HepG2 (cell line): ENCODE measurements around the gene GALNT18. TPM values are rescaled to one million over a fixed set of nuclear protein-coding genes. Genes with fewer than 3 reads are reported as not detected.

Source experiments
- ATAC-seq: fragments of 200-7000 bp; cut with Tn5 transposase; 3 replicates; pipeline ENCODE4 v1.9.1; 2020; ENCODE audit warnings: mild to moderate bottlenecking, moderate library complexity
- BruUV-seq: library from RNA; stranded (reverse); fragments of 400-500 nt; replicated peaks from 2 replicates; lab custom pipeline; 2021; lab: Mats Ljungman, UMichigan
- CTCF ChIA-PET: fragments of 300-600 bp; formaldehyde crosslinking; extraction: SDS; loops from one replicate; lab custom pipeline; 2021; ENCODE audit warnings: low total read pairs, inconsistent platforms, low intra/inter-chr PET ratio; lab: Yijun Ruan, JAX
- POLR2A ChIA-PET: fragments of 350-600 bp; sonication (Branson Sonifier 250); formaldehyde crosslinking; loops from one replicate; lab custom pipeline; 2020; ENCODE audit warnings: antibody characterized with exemption, inconsistent platforms; lab: Yijun Ruan, JAX
- DNase-seq: peaks from one replicate; pipeline ENCODE4 v3.0.0-alpha.2; 2015; ENCODE audit warnings: low spot score
- FAIRE-seq: peaks from 3 replicates; lab custom pipeline; 2011; peaks lifted over from hg19 to GRCh38; lab: Jason Lieb, UNC
- H2AFZ ChIP-seq: one replicate; pipeline ENCODE4 v1.6.1; 2011; ENCODE audit warnings: low read length, inconsistent platforms
- H3K27ac ChIP-seq: fragments of 300-600 bp; 3 replicates; pipeline ENCODE4 v1.8.0; 2011; ENCODE audit warnings: mixed run types, mild to moderate bottlenecking, mixed read lengths, low read length, inconsistent platforms; ENCODE audit not compliant: insufficient read depth; ENCODE audit errors: extremely low read length
- H3K27me3 ChIP-seq, 2 experiments: fragments of 200-600 bp in 1 of 2; 2 replicates in 1 of 2; 3 replicates in 1 of 2; pipeline versions ENCODE4 v1.6.0 to v1.8.0; 2011; ENCODE audit warnings: low read length in 2 of 2, mild to moderate bottlenecking in 2 of 2, moderate library complexity in 2 of 2, inconsistent platforms in 1 of 2; ENCODE audit not compliant: insufficient read depth in 2 of 2, control insufficient read depth in 1 of 2
- H3K36me3 ChIP-seq, 2 experiments: fragments of 200-600 bp in 1 of 2; replicated peaks in 1 of 2; 2 replicates in 1 of 2; 3 replicates in 1 of 2; pipeline versions ENCODE4 v1.5.1 to v1.8.0; 2011; ENCODE audit warnings: low read length in 2 of 2, inconsistent platforms in 1 of 2; ENCODE audit not compliant: insufficient read depth in 2 of 2, control insufficient read depth in 1 of 2
- H3K4me1 ChIP-seq: 2 replicates; pipeline ENCODE4 v1.5.1; 2012; ENCODE audit warnings: low read length, inconsistent platforms; ENCODE audit not compliant: insufficient read depth
- H3K4me2 ChIP-seq: 2 replicates; pipeline ENCODE4 v1.6.0; 2011; ENCODE audit warnings: low read depth, low read length, inconsistent platforms
- H3K4me3 ChIP-seq, 3 experiments: fragments of 200-600 bp in 1 of 3; sonication (generic), shearing (Covaris generic) in 1 of 3; replicated peaks in 1 of 3; 2 replicates each; pipeline ENCODE4 v1.5.1; 2011 to 2016; ENCODE audit warnings: low read length in 3 of 3, inconsistent platforms in 2 of 3, low read depth in 2 of 3, mild to moderate bottlenecking in 2 of 3, control low read depth in 1 of 3, mixed read lengths in 1 of 3; ENCODE audit not compliant: insufficient read depth in 1 of 3
- H3K79me2 ChIP-seq: one replicate; pipeline ENCODE4 v1.6.1; 2011; ENCODE audit warnings: low read length, inconsistent platforms; ENCODE audit not compliant: insufficient read depth
- H3K9ac ChIP-seq: 2 replicates; pipeline ENCODE4 v1.6.0; 2011; ENCODE audit warnings: mild to moderate bottlenecking, low read depth, low read length, inconsistent platforms; ENCODE audit not compliant: insufficient read depth
- H3K9me3 ChIP-seq: 2 replicates; pipeline ENCODE4 v1.5.1; 2012; ENCODE audit warnings: mild to moderate bottlenecking, low read length
- H4K20me1 ChIP-seq: 2 replicates; pipeline ENCODE4 v1.6.0; 2011; ENCODE audit warnings: inconsistent platforms, mild to moderate bottlenecking, low read length, moderate library complexity; ENCODE audit not compliant: insufficient read depth
- GATAD2A ChIP-seq: IDR thresholded peaks from 2 replicates; pipeline ENCODE4 v1.6.1; 2016
- HOXA9 ChIP-seq: sonication (generic); formaldehyde crosslinking; IDR thresholded peaks from 2 replicates; pipeline ENCODE4 v1.8.1; 2022; ENCODE audit warnings: missing genetic modification reagents, mild to moderate bottlenecking, moderate library complexity, borderline replicate concordance
- JUN ChIP-seq: sonication (generic); formaldehyde crosslinking; IDR thresholded peaks from 2 replicates; pipeline ENCODE4 v1.4.0; 2020; ENCODE audit warnings: mild to moderate bottlenecking, missing genetic modification reagents
- POGK ChIP-seq: sonication (generic); formaldehyde crosslinking; conservative IDR thresholded peaks from 2 replicates; pipeline ENCODE4 v1.8.0; 2022; ENCODE audit warnings: mild to moderate bottlenecking, moderate library complexity, missing genetic modification reagents
- SATB2 ChIP-seq: sonication (generic); formaldehyde crosslinking; IDR thresholded peaks from 2 replicates; pipeline ENCODE4 v1.5.0; 2020; ENCODE audit warnings: missing genetic modification reagents
- SKI ChIP-seq: fragments of 450-650 bp; IDR thresholded peaks from one replicate; pipeline ENCODE4 v1.6.1; 2018; ENCODE audit warnings: mild to moderate bottlenecking; ENCODE audit not compliant: partially characterized antibody
- TSC22D2 ChIP-seq: sonication (generic); formaldehyde crosslinking; IDR thresholded peaks from 2 replicates; pipeline ENCODE4 v1.5.1; 2020; ENCODE audit warnings: missing genetic modification reagents, mild to moderate bottlenecking, borderline replicate concordance
- YY1 ChIP-seq: IDR thresholded peaks from 2 replicates; pipeline ENCODE4 v1.6.1; 2011; ENCODE audit warnings: low read length, low read depth, moderate library complexity, mild to moderate bottlenecking; ENCODE audit not compliant: insufficient read depth, insufficient replicate concordance
- ZFP82 ChIP-seq: sonication (generic); formaldehyde crosslinking; IDR thresholded peaks from 2 replicates; pipeline ENCODE4 v1.5.1; 2020; ENCODE audit warnings: mild to moderate bottlenecking, missing genetic modification reagents, borderline replicate concordance
- ZNF263 ChIP-seq: sonication (generic); formaldehyde crosslinking; IDR thresholded peaks from 2 replicates; pipeline ENCODE4 v1.4.0; 2020; ENCODE audit warnings: missing genetic modification reagents
- ZNF468 ChIP-seq: sonication (generic); formaldehyde crosslinking; IDR thresholded peaks from 2 replicates; pipeline ENCODE4 v1.8.0; 2022; ENCODE audit warnings: mild to moderate bottlenecking, moderate library complexity, missing genetic modification reagents
- ZNF513 ChIP-seq: sonication (generic); formaldehyde crosslinking; conservative IDR thresholded peaks from 2 replicates; pipeline ENCODE4 v1.5.0; 2020; ENCODE audit warnings: missing genetic modification reagents
- ZNF569 ChIP-seq: sonication (generic); formaldehyde crosslinking; IDR thresholded peaks from 2 replicates; pipeline ENCODE4 v1.5.0; 2020; ENCODE audit warnings: mild to moderate bottlenecking, missing genetic modification reagents, moderate library complexity, borderline replicate concordance
- ZNF672 ChIP-seq: sonication (generic); formaldehyde crosslinking; IDR thresholded peaks from 2 replicates; pipeline ENCODE4 v1.8.1; 2022; ENCODE audit warnings: missing genetic modification reagents
- ZNF891 ChIP-seq: sonication (generic); formaldehyde crosslinking; IDR thresholded peaks from 2 replicates; pipeline ENCODE4 v1.5.0; 2020; ENCODE audit warnings: mild to moderate bottlenecking, missing genetic modification reagents
- WGBS: methylation state at CpG from one replicate; pipeline ENCODE4 v1.1.6; 2017; ENCODE audit warnings: low lambda C conversion rate; 5-methylcytosine and 5-hydroxymethylcytosine counted together
- in situ Hi-C: cut with HindIII; loops from 2 replicates; pipeline ENCODE4 v1.10.0; 2017; ENCODE audit warnings: low pct_unique_long_range_greater_than_20kb; ENCODE audit not compliant: extremely low pct_ligation_motif_present
- intact Hi-C: fragments of 100-400 bp; cut with micrococcal nuclease; formaldehyde crosslinking; loops from one replicate; pipeline ENCODE4 v1.10.0; 2022; ENCODE audit not compliant: unreplicated experiment
- polyA plus RNA-seq, 8 experiments: library from polyadenylated mRNA; depleted of rRNA in 3 of 8; stranded (reverse) in 7 of 8; unstranded in 1 of 8; fragments of >200 nt; fragmentation: Illumina TruSeq in 4 of 8; extraction: Trizol in 4 of 8; gene quantifications; 2 replicates each; pipeline versions ENCODE4 v1.2.1 to v1.2.3, GENCODE V29; 2011 to 2016; ENCODE audit warnings: low read depth in 4 of 8, missing spikeins in 1 of 8, mixed read lengths in 1 of 8; ENCODE audit not compliant: insufficient read depth in 1 of 8
- total RNA-seq, 5 experiments: library from RNA; depleted of rRNA; stranded (reverse); fragments of >200 nt; fragmentation: Illumina TruSeq; extraction: Trizol; gene quantifications; 2 replicates each; pipeline ENCODE4 v1.2.3, GENCODE V29; 2016; ENCODE audit warnings: low read depth in 1 of 5

The GALNT18 gene
- total and polyA plus RNA-seq, 2 of the 13 experiments (the other 11 are each of a cell fraction or from before 2014, with no cell fraction given), result 0.11 TPM; not detected in 1

DNA sequence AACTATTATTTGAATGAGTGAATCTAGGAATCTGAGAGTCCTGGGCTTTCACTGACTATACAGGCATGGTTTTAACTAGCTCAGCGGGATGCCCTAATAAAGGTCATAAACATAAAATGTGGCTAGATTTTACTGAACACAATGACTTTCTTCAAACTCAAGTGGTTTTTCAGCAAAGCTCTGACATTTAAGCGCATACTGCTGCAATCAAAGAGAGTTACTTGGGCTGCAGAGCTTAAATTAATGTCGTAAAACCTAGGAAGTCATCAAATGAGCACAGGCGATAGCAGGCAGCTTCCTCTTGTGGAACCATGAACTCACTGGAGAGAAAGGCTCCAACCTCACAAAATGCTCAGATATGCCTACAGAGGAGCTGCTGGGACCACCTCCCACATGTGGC lies 275.5 kb downstream of the GALNT18 start:
- Histone ChIP-seq H3K9me3 (no peaks in the 10 kb centered on the region), H3K27me3 (peaks cover 4 to 9% of the 10 kb centered on the region in 2 experiments; a peak in 3 of 5 replicates), H3K9ac (no peak overlapping the region), H3K36me3 (no peaks in the 10 kb centered on the region), H2AFZ (no peak overlapping the region), H4K20me1 (no peaks in the 10 kb centered on the region), H3K4me3 (no peak overlapping the region), H3K79me2 (no peaks in the 10 kb centered on the region), H3K4me1 (no peaks in the 10 kb centered on the region), H3K4me2 (no peak overlapping the region), H3K27ac (no peak overlapping the region)
- in situ Hi-C loops, result no loop called here
- TF ChIP-seq ZNF468 (no peak), YY1 (no peak), ZNF672 (CRISPR knock-in tag) (no peak), ZNF891 (CRISPR knock-in tag) (no peak), ZFP82 (no peak), ZNF513 (CRISPR knock-in tag) (no peak), HOXA9 (CRISPR knock-in tag) (no peak), SATB2 (CRISPR knock-in tag) (no peak), SKI (no peak), JUN (no peak), ZNF569 (CRISPR knock-in tag) (no peak), GATAD2A (no peak), TSC22D2 (CRISPR knock-in tag) (no peak), ZNF263 (no peak), POGK (CRISPR knock-in tag) (no peak)
- no peak for DNase-seq
- BruUV-seq, result no TSS peak
- no peak for FAIRE-seq
- intact Hi-C loops, result no loop called here
- ATAC-seq, result no peak
- WGBS, result 35% methylated on average over 4 of the region's 4 CpGs
- ChIA-PET CTCF (no interaction called here), POLR2A (no interaction called here)
